GDM1 (cell line): ENCODE results near the gene CWF19L2.
"Not testable (repeated sequence)": the region's sequence is repeated elsewhere in the genome, so short reads cannot be mapped to it uniquely, and the experiment has no call there.

Source experiments
- DNase-seq: peaks from one replicate; lab custom pipeline; 2025; lab: John Stamatoyannopoulos, UW

The CWF19L2 gene

GRCh38 chr11:107457558-107458271 lies at the start of gene CWF19L2:
TSS of gene CWF19L2 (minus strand) at chr11:107457825. CDS start at chr11:107457816, 9 bp downstream.
- peak; percentile 82 for DNase-seq

- no peak for DNase-seq
These were observed 48.1 kb upstream of the CWF19L2 start for GRCh38 chr11:107505647-107506225.

GRCh38 chr11:107504981-107505380 lies 47.4 kb upstream of the CWF19L2 start:
- DNase-seq: no peak

- DNase-seq: no peak
These were observed 44.1 kb upstream of the CWF19L2 start for GRCh38 chr11:107501713-107502112.

- DNase-seq: not testable (repeated sequence)
These were observed 39.7 kb upstream of the CWF19L2 start for GRCh38 chr11:107497371-107497770.

GRCh38 chr11:107496011-107496410 lies 38.4 kb upstream of the CWF19L2 start:
- no peak for DNase-seq

- DNase-seq: no peak
These were observed 36.4 kb upstream of the CWF19L2 start for GRCh38 chr11:107494055-107494454.

GRCh38 chr11:107493117-107493516 lies 35.5 kb upstream of the CWF19L2 start:
- DNase-seq: no peak

GRCh38 chr11:107490836-107491235 lies 33.2 kb upstream of the CWF19L2 start:
- DNase-seq: no peak

GRCh38 chr11:107482234-107482633 lies 24.6 kb upstream of the CWF19L2 start:
- DNase-seq: no peak

- DNase-seq: no peak
These were observed 21.3 kb upstream of the CWF19L2 start for GRCh38 chr11:107478922-107479321.

GRCh38 chr11:107477820-107478219 lies 20.2 kb upstream of the CWF19L2 start:
- no peak for DNase-seq

- no peak for DNase-seq
These were observed 16.2 kb upstream of the CWF19L2 start for GRCh38 chr11:107473792-107474191.

- no peak for DNase-seq
These were observed 15.3 kb upstream of the CWF19L2 start for GRCh38 chr11:107472966-107473365.

GRCh38 chr11:107468596-107468995 lies 11.0 kb upstream of the CWF19L2 start:
- DNase-seq: no peak

GRCh38 chr11:107467696-107468095 lies 10.1 kb upstream of the CWF19L2 start:
- no peak for DNase-seq

GRCh38 chr11:107466275-107466866 lies 8.7 kb upstream of the CWF19L2 start:
- not testable (repeated sequence) for DNase-seq

- no peak for DNase-seq
These were observed 444 bp downstream of the CWF19L2 start for GRCh38 chr11:107457205-107457557.

- no peak for DNase-seq
These were observed 3.9 kb downstream of the CWF19L2 start for GRCh38 chr11:107453594-107454286.

- no peak for DNase-seq
These were observed 10.7 kb downstream of the CWF19L2 start for GRCh38 chr11:107446822-107447431.

GRCh38 chr11:107442715-107443215 lies 14.9 kb downstream of the CWF19L2 start:
- DNase-seq: no peak

GRCh38 chr11:107439586-107440167 lies 17.9 kb downstream of the CWF19L2 start:
- DNase-seq: no peak
